M059J (cell line): ENCODE data around the gene SHQ1. TPM values are rescaled to one million over a fixed set of nuclear protein-coding genes. Genes with fewer than 3 reads are reported as not detected.

Experiments
- DNase-seq: peaks from one replicate; pipeline ENCODE4 v3.0.0-alpha.2; 2012; ENCODE audit warnings: low read depth
- total RNA-seq: library from RNA; depleted of rRNA; stranded (reverse); fragments of >200 nt; shearing (Covaris generic); gene quantifications from 2 replicates; pipeline ENCODE4 v1.2.3, GENCODE V29; 2014; rRNA removed

Gene SHQ1
- 12.6 and 14.0 TPM in 2 replicates for total RNA-seq

- peak; percentile 90 for DNase-seq
These were observed at the start of gene SHQ1 for GRCh38 chr3:72847751-72848702. Gene SHQ1, minus strand, starts transcription at chr3:72848445. Its CDS starts 105 bp downstream, at chr3:72848340.

GRCh38 chr3:72897758-72898007, 49.4 kb upstream of the SHQ1 start:
- DNase-seq = no peak

- DNase-seq = no peak
These were observed 48.9 kb upstream of the SHQ1 start for GRCh38 chr3:72896996-72897757.

GRCh38 chr3:72894976-72895552, 46.8 kb upstream of the SHQ1 start:
- no peak for DNase-seq

- DNase-seq = no peak
These were observed 44.6 kb upstream of the SHQ1 start for GRCh38 chr3:72892870-72893269.

GRCh38 chr3:72892081-72892775, 44.0 kb upstream of the SHQ1 start:
- DNase-seq = peak; percentile 54

- peak; percentile 87 for DNase-seq
These were observed 43.0 kb upstream of the SHQ1 start for GRCh38 chr3:72891053-72891855.

- no peak for DNase-seq
These were observed 42.1 kb upstream of the SHQ1 start for GRCh38 chr3:72890166-72890925.

GRCh38 chr3:72889310-72890165, 41.3 kb upstream of the SHQ1 start:
- no peak for DNase-seq

GRCh38 chr3:72888546-72889309, 40.5 kb upstream of the SHQ1 start:
- DNase-seq = peak; percentile 31

- peak; percentile 53 for DNase-seq
These were observed 39.7 kb upstream of the SHQ1 start, which contains the start of gene GXYLT2 for GRCh38 chr3:72887705-72888545. Gene GXYLT2, plus strand, starts transcription at chr3:72888046. Its CDS starts 188 bp downstream, at chr3:72888234.

- DNase-seq = no peak
These were observed 39.1 kb upstream of the SHQ1 start for GRCh38 chr3:72887343-72887704.

GRCh38 chr3:72872183-72872582, 23.9 kb upstream of the SHQ1 start:
- no peak for DNase-seq

- DNase-seq = no peak
These were observed 14.3 kb upstream of the SHQ1 start for GRCh38 chr3:72862314-72863090.

- no peak for DNase-seq
These were observed 12.6 kb upstream of the SHQ1 start for GRCh38 chr3:72860846-72861245.

GRCh38 chr3:72860053-72860452, 11.8 kb upstream of the SHQ1 start:
- DNase-seq = no peak

GRCh38 chr3:72855001-72855400, 6.8 kb upstream of the SHQ1 start:
- DNase-seq = no peak
